ENCODE measurements around the gene FAM50B.
"Not testable (repeated sequence)": the region's sequence is repeated elsewhere in the genome, so short reads cannot be mapped to it uniquely, and the experiment has no call there.

FAM50B gene

DNA sequence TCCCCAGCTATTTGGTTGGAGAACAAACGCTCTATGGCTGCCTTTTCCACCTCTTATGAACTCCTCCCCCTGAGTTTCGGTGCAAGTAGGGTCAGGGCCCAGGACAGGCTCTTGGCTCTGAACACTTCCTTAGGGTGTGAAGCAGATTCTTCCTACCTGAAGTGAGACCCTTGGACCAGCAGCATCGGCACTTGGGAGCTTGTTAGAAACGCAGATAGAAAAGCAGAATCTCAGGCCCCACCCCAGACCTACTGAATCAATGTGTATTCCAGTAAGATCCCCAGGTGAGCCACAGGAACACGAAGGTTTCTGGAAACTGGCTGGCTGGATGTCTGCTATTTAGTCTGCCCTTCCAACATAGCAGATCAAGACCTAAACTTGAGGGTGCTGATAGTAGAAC lies 3.2 kb downstream of the FAM50B start:
- Histone ChIP-seq H3K9ac (ENCODE audit: low read length) (no peak overlapping the region), H3K27ac (ENCODE audit: low read length) (no peak overlapping the region), H3K9me3 (ENCODE audit: control insufficient read depth, low read depth, low read length) (no peaks in the 10 kb centered on the region), H3K4me3 (ENCODE audit: low read length) (no peak overlapping the region), H3K4me1 (ENCODE audit: control insufficient read depth, low read depth, low read length) (peaks cover 3% of the 10 kb centered on the region), H3K36me3 (ENCODE audit: control insufficient read depth, low read depth, low read length) (no peaks in the 10 kb centered on the region), H3K27me3 (ENCODE audit: control insufficient read depth, insufficient read depth, low read length) (no peaks in the 10 kb centered on the region)

DNA sequence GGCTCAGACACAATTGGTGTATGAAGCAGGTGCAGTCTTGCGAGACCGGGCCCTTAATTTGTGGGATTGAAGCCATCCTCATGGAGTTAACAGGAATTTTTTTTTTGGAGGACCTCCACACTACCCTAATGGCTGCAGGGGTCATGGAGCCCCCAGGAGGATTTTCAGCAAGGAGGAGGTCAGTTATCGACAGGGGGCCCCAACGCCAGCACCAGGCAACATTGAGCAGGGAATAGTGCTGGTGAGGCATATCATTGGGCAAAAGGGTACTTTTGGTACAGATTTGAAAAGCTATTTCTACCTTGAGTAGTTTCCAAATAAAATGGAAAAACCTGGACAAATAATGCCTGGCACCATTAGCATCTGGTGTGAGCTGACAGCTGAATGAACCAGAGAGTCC lies 6.7 kb downstream of the FAM50B start:
- Histone ChIP-seq H3K36me3 (ENCODE audit: control insufficient read depth, low read depth, low read length) (no peaks in the 10 kb centered on the region), H3K4me1 (ENCODE audit: control insufficient read depth, low read depth, low read length) (no peaks in the 10 kb centered on the region), H3K27me3 (ENCODE audit: control insufficient read depth, insufficient read depth, low read length) (no peaks in the 10 kb centered on the region), H3K9me3 (ENCODE audit: control insufficient read depth, low read depth, low read length) (no peaks in the 10 kb centered on the region), H3K9ac (ENCODE audit: low read length) (no peak overlapping the region), H3K27ac (ENCODE audit: low read length) (no peak overlapping the region), H3K4me3 (ENCODE audit: low read length) (no peak overlapping the region)

DNA sequence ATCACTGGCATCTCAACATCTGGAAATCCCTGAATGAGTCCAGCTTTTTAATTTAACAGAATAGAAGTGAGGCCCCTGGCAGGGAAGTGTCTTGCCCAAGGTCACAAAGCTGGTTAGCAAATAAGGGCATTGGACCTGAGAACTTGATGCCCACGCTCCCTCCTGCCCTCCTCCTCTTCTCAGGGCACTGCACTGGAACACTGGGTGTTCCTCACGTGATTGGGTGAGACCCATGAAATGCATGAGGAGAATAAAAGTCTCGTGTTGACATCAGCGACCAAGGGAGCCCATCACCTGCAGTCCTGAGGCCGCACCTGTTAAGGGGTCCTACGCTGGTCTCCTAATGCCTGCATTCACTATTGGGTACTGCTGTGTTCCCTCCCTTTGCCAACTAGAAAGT lies 7.4 kb downstream of the FAM50B start:
- Histone ChIP-seq H3K4me1 (ENCODE audit: control insufficient read depth, low read depth, low read length) (peaks cover 3% of the 10 kb centered on the region), H3K4me3 (ENCODE audit: low read length) (no peak overlapping the region), H3K9ac (ENCODE audit: low read length) (no peak overlapping the region), H3K9me3 (ENCODE audit: control insufficient read depth, low read depth, low read length) (no peaks in the 10 kb centered on the region), H3K27ac (ENCODE audit: low read length) (no peak overlapping the region), H3K36me3 (ENCODE audit: control insufficient read depth, low read depth, low read length) (no peaks in the 10 kb centered on the region), H3K27me3 (ENCODE audit: control insufficient read depth, insufficient read depth, low read length) (no peaks in the 10 kb centered on the region)

DNA sequence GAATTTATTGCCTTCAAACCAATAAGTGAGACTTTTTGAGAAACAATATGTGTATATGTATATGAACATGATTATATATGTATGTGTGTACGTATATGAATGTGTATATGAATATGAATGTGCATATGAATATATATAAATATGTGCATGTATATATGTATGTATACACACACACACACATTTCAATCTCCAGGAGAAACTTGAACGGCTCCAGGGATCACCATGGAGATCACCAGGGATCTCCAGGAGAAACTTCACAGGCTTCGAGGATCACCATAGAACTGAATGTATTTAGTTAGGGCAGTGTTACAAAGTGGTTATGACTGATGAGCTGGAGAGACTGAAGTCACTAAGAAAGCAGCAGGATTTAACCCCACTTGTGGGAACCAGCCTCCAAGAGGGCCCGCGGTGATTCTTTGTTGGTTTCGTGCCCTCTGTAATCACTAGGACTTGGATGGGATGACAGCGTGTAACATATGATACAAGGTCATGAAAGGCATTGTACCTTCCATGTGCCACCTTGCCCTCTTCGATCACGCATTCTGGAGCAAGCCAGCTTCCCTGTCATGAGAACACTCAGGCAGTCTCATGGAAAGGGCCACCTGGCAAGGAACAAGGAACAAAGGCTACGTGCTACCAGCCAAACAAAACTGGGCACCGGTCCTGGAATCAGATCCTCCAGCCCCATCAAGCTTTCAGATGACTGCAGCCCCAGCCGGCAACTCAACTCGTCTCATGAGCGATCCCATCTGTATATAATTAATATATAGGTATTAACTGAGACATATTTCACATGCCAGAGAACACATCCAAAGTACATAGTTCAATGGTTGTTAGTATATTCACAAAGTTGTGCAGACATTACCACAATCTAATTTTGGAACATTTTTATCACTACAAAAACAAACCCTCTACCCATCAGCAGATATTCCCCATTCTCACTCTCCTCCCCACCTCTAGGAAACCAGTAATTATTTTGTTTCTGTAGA lies 8.6 kb downstream of the FAM50B start:
- no peak overlapping the region for H3K9ac ChIP-seq (ENCODE audit: low read length)
- H3K4me1 ChIP-seq (ENCODE audit: control insufficient read depth, low read depth, low read length), result peaks cover 8% of the 10 kb centered on the region
- no peaks in the 10 kb centered on the region for H3K9me3 ChIP-seq (ENCODE audit: control insufficient read depth, low read depth, low read length)
- H3K27ac ChIP-seq (ENCODE audit: low read length), result no peak overlapping the region
- H3K4me3 ChIP-seq (ENCODE audit: low read length), result no peak overlapping the region
- no peaks in the 10 kb centered on the region for H3K36me3 ChIP-seq (ENCODE audit: control insufficient read depth, low read depth, low read length)
- no peaks in the 10 kb centered on the region for H3K27me3 ChIP-seq (ENCODE audit: control insufficient read depth, insufficient read depth, low read length)

DNA sequence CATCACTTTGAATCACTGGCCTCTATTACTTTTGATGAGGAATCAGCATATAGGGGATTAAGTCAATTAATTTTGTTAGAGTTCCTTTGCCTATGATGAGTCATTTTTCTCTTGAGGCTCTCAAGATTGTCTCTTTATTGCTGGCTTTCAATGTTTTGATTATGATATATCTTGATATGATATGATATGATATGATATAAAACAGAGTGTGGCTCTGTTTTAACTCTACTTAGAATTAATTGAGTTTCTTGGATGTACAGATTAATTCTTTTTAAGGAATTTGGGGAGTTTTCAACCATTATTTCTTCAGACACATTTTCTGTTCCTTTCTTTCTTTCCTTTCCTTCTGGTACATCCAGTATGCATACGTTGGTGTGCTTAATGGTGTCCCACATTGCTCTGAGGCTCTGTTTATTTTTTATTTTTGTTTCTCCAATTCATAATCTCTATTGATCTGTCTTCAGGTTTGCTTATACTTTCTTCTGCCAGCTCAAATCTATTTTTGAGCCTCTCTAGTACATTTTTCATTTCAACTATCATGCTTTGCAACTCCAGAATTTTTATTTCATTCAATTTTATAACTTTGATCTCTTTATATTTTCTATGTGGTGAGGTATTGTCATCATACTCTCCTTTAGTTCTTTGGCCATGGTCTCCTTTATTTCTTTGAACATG lies 10.8 kb downstream of the FAM50B start:
- Histone ChIP-seq H3K27ac (ENCODE audit: low read length) (no peak overlapping the region), H3K9me3 (ENCODE audit: control insufficient read depth, low read depth, low read length) (no peaks in the 10 kb centered on the region), H3K36me3 (ENCODE audit: control insufficient read depth, low read depth, low read length) (no peaks in the 10 kb centered on the region)

DNA sequence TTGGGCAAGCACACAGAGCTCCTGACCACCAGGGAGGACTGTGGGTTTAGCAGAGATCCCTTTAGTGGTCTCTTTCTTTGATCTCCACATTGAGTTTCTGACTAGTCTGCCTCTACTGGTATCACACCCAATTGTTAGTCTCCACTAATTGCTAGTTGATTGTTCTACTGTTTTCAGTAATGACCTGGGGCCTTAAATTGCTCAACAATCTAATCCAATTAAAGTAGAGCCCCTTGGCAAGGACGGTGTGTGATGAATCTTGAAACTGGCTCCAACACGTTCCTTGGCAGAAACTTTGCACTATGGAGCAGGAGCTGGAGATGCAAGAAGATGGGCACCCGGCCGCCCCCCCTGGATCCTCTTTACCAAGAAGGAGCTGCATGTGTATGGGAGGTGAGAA lies 12.3 kb downstream of the FAM50B start:
- H3K4me3 ChIP-seq (ENCODE audit: low read length), result no peak overlapping the region
- peaks cover 8% of the 10 kb centered on the region for H3K4me1 ChIP-seq (ENCODE audit: control insufficient read depth, low read depth, low read length)
- H3K36me3 ChIP-seq (ENCODE audit: control insufficient read depth, low read depth, low read length), result no peaks in the 10 kb centered on the region
- no peak overlapping the region for H3K9ac ChIP-seq (ENCODE audit: low read length)
- no peaks in the 10 kb centered on the region for H3K27me3 ChIP-seq (ENCODE audit: control insufficient read depth, insufficient read depth, low read length)
- H3K27ac ChIP-seq (ENCODE audit: low read length), result no peak overlapping the region
- no peaks in the 10 kb centered on the region for H3K9me3 ChIP-seq (ENCODE audit: control insufficient read depth, low read depth, low read length)

More for the DNA sequence above, 10.8 kb downstream of the FAM50B start:
- no peak overlapping the region for H3K4me3 ChIP-seq (ENCODE audit: low read length)
- no peak overlapping the region for H3K9ac ChIP-seq (ENCODE audit: low read length)
- H3K4me1 ChIP-seq (ENCODE audit: control insufficient read depth, low read depth, low read length), result peaks cover 8% of the 10 kb centered on the region
- H3K27me3 ChIP-seq (ENCODE audit: control insufficient read depth, insufficient read depth, low read length), result no peaks in the 10 kb centered on the region

DNA sequence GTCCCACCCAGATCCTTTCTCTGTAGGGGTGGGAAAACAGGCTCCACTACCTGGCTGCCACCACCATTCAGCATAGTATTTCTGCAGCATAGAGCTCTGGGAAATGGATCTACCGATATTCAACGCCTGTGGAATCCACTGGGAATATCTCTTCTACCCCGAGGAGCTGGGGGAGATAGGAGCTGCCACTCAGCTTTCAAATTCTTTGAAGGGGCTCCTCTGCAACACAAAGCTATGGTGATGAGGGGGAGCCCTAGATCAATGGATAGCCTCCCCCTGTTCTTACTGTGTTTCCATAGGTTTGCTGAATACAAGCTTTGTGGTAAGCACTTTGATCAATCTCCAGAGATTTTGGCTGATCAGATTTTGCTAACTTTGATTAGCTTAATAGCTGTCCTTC lies 12.9 kb downstream of the FAM50B start:
- Histone ChIP-seq H3K9me3 (ENCODE audit: control insufficient read depth, low read depth, low read length) (no peaks in the 10 kb centered on the region), H3K27me3 (ENCODE audit: control insufficient read depth, insufficient read depth, low read length) (no peaks in the 10 kb centered on the region), H3K36me3 (ENCODE audit: control insufficient read depth, low read depth, low read length) (no peaks in the 10 kb centered on the region), H3K4me3 (ENCODE audit: low read length) (no peak overlapping the region), H3K27ac (ENCODE audit: low read length) (no peak overlapping the region), H3K4me1 (ENCODE audit: control insufficient read depth, low read depth, low read length) (peaks cover 8% of the 10 kb centered on the region), H3K9ac (ENCODE audit: low read length) (no peak overlapping the region)

DNA sequence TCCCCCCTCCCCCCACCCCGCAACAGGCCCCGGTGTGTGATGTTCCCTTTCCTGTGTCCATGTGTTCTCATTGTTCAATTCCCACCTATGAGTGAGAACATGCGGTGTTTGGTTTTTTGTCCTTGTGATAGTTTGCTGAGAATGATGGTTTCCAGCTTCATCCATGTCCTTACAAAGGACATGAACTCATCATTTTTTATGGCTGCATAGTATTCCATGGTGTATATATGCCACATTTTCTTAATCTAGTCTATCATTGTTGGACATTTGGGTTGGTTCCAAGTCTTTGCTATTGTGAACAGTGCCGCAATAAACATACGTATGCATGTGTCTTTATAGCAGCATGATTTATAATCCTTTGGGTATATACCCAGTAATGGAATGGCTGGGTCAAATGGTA lies 14.1 kb downstream of the FAM50B start:
- H3K27ac ChIP-seq (ENCODE audit: low read length); H3K9ac ChIP-seq (ENCODE audit: low read length); H3K36me3 ChIP-seq (ENCODE audit: control insufficient read depth, low read depth, low read length); H3K27me3 ChIP-seq (ENCODE audit: control insufficient read depth, insufficient read depth, low read length); H3K4me1 ChIP-seq (ENCODE audit: control insufficient read depth, low read depth, low read length); H3K9me3 ChIP-seq (ENCODE audit: control insufficient read depth, low read depth, low read length); H3K4me3 ChIP-seq (ENCODE audit: low read length): not testable (repeated sequence)

DNA sequence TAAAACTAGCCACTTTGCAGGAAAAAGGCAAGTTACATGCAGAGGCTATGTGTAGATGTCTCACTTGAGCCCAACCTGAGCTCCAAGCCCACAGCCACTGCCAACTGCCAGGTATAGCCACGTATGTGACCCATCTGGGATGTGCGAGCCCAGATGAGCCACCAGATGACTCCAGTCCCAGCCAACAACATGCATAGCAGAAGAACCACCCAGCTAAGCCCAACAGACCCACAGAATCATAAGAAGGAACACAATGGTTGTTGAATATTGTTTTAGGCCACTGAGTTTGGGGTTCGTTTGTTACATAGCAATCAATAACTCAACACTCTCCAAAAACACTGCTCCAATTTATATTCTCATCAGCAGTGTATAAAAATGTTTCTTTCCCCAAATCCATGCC lies 16.3 kb downstream of the FAM50B start:
- no peak overlapping the region for H3K4me3 ChIP-seq (ENCODE audit: low read length)
- H3K4me1 ChIP-seq (ENCODE audit: control insufficient read depth, low read depth, low read length), result peaks cover 8% of the 10 kb centered on the region
- H3K27ac ChIP-seq (ENCODE audit: low read length), result no peak overlapping the region
- H3K36me3 ChIP-seq (ENCODE audit: control insufficient read depth, low read depth, low read length), result no peaks in the 10 kb centered on the region
- no peak overlapping the region for H3K9ac ChIP-seq (ENCODE audit: low read length)
- no peaks in the 10 kb centered on the region for H3K27me3 ChIP-seq (ENCODE audit: control insufficient read depth, insufficient read depth, low read length)
- no peaks in the 10 kb centered on the region for H3K9me3 ChIP-seq (ENCODE audit: control insufficient read depth, low read depth, low read length)

DNA sequence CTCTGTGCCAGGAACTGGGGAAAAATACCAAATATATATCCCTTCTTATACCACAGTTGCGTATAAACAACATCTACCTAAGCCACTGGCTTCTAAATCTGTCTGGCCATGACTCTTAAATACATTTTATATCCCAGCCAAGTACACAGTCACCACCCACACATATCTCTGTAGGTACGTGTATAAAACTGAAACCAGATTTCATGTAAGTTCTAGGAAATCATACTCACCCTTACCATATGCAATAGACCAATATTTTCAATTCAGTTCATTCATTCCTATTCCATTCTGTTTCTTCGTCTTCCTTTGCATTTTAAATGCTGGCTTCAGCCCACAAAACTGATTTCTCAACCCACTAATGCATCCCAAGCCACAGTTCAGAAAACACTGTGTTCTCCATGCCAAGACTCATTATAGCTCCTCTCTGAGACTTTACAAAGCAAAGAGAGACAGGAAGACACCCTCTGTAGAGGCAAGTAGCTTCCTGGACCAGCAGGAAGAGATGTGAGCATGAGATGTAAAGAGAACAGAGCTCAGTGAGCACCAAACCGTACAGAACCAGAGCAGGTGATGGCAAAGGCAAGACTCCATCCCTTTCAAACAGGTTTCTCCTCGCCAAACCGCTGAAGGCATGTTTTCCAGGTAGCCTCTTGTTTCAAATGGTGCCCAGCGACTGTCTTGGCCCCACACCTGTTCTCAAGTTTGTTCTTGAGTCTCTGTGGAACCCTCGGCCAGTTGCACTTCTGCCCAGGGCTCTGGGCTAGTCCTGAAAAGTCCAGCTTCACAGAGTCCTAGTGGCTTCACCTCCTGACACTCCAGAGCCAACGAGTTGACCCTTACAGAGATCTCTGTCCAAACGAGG lies 18.7 kb downstream of the FAM50B start:
- Histone ChIP-seq H3K4me1 (ENCODE audit: control insufficient read depth, low read depth, low read length) (no peaks in the 10 kb centered on the region), H3K27me3 (ENCODE audit: control insufficient read depth, insufficient read depth, low read length) (no peaks in the 10 kb centered on the region), H3K9ac (ENCODE audit: low read length) (no peak overlapping the region), H3K36me3 (ENCODE audit: control insufficient read depth, low read depth, low read length) (no peaks in the 10 kb centered on the region), H3K9me3 (ENCODE audit: control insufficient read depth, low read depth, low read length) (no peaks in the 10 kb centered on the region), H3K4me3 (ENCODE audit: low read length) (no peak overlapping the region), H3K27ac (ENCODE audit: low read length) (no peak overlapping the region)

DNA sequence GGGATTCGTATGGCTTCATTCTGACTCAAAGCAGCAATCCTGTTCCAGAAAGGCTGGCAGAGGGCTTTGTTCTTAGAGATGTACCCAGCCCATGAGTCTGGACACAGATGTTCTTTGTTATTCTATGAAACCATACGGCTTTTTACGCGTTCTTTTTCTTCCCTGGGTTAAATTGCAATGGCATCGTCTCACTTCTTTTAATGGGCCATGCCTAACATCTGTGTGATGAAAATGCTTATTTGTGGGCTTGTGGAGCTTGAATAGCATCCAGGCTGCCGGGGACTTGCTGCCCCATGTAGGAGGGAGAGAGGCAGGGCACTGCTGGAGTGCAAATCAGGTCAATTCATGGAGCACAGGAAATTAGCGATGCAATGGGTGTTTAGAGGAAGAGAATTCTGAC lies 19.4 kb downstream of the FAM50B start:
- no peak overlapping the region for H3K27ac ChIP-seq (ENCODE audit: low read length)
- H3K9me3 ChIP-seq (ENCODE audit: control insufficient read depth, low read depth, low read length), result no peaks in the 10 kb centered on the region
- no peaks in the 10 kb centered on the region for H3K4me1 ChIP-seq (ENCODE audit: control insufficient read depth, low read depth, low read length)
- no peaks in the 10 kb centered on the region for H3K36me3 ChIP-seq (ENCODE audit: control insufficient read depth, low read depth, low read length)
- no peak overlapping the region for H3K9ac ChIP-seq (ENCODE audit: low read length)
- H3K27me3 ChIP-seq (ENCODE audit: control insufficient read depth, insufficient read depth, low read length), result no peaks in the 10 kb centered on the region
- H3K4me3 ChIP-seq (ENCODE audit: low read length), result no peak overlapping the region

Measured in iPS-18a (cell line).